Kidney (tissue), 14 donors: ENCODE results near the gene KRT10. TPM values are rescaled to one million over a fixed set of nuclear protein-coding genes. Genes with fewer than 3 reads are reported as not detected.

ENCODE experiments used
- DNase-seq, 5 donors: peaks; one replicate each; pipeline ENCODE4 v3.0.0-alpha.2; 2013 to 2020
- FAIRE-seq: peaks from 2 replicates; lab custom pipeline; 2012; peaks lifted over from hg19 to GRCh38; lab: Jason Lieb, UNC
- H3K27ac ChIP-seq, 2 donors: one replicate each; pipeline ENCODE4 v1.7.0; 2013; ENCODE audit warnings: low read depth in 2 of 2, low read length in 2 of 2, inconsistent platforms in 1 of 2
- H3K27me3 ChIP-seq: one replicate; pipeline ENCODE4 v1.7.1; 2013; ENCODE audit warnings: low read length, inconsistent platforms; ENCODE audit not compliant: control insufficient read depth, insufficient read depth
- H3K36me3 ChIP-seq, 3 donors: one replicate each; pipeline versions ENCODE4 v1.7.0 to v1.7.1; 2013; ENCODE audit warnings: low read length in 3 of 3, control low read depth in 1 of 3, inconsistent platforms in 1 of 3; ENCODE audit not compliant: insufficient read depth in 3 of 3, control insufficient read depth in 2 of 3
- H3K4me1 ChIP-seq, 3 donors: one replicate each; pipeline versions ENCODE4 v1.7.0 to v1.7.1; 2013; ENCODE audit warnings: low read length in 3 of 3, inconsistent platforms in 1 of 3, low read depth in 1 of 3; ENCODE audit not compliant: control insufficient read depth in 2 of 3, insufficient read depth in 2 of 3
- H3K4me3 ChIP-seq, 3 donors: one replicate each; pipeline versions ENCODE4 v1.7.0 to v1.8.1; 2013; ENCODE audit warnings: low read length in 3 of 3, control low read depth in 1 of 3, inconsistent platforms in 1 of 3
- H3K9ac ChIP-seq, 3 donors: one replicate each; pipeline versions ENCODE4 v1.7.0 to v1.7.1; 2013; ENCODE audit warnings: low read length in 3 of 3, control low read depth in 1 of 3, inconsistent platforms in 1 of 3
- H3K9me3 ChIP-seq, 3 donors: one replicate each; pipeline versions ENCODE4 v1.7.0 to v1.7.1; 2013; ENCODE audit warnings: low read length in 3 of 3, control low read depth in 1 of 3, inconsistent platforms in 1 of 3; ENCODE audit not compliant: control insufficient read depth in 2 of 3, insufficient read depth in 1 of 3
- CTCF ChIP-seq: IDR thresholded peaks from 3 replicates; pipeline ENCODE4 v1.5.1; 2012; ENCODE audit warnings: mild to moderate bottlenecking, moderate library complexity, borderline replicate concordance; ENCODE audit not compliant: insufficient read depth; ENCODE audit errors: extremely low read depth
- intact Hi-C: fragments of 100-400 bp; cut with DNase I; formaldehyde crosslinking; loops from one replicate; pipeline ENCODE4 v1.11.1; 2022
- polyA plus RNA-seq: library from polyadenylated mRNA; stranded (reverse); fragments of 350-450 nt; fragmentation: Illumina TruSeq; extraction: RNeasy Lipid Tissue Mini Kit (QIAGEN cat#74804); gene quantifications from one replicate; pipeline ENCODE4 v1.2.3, GENCODE V29; 2014; ENCODE audit warnings: low read depth, low replicate concordance; ENCODE audit not compliant: insufficient read depth
- total RNA-seq: library from RNA; stranded (reverse); fragmentation: NEBNext Ultra II Directional; extraction: Animal tissue kit (Norgen Biotek cat#: 25700); gene quantifications from one replicate; pipeline ENCODE4 v1.2.1, GENCODE V29; 2021
- donor health status: control.
- donor health status: control.
- donor health status: control.
- donor health status: control.
- donor health status: control.
- donor health status: DM: yes; HTN: yes; CAD: no.
- donor health status: Normal renal cell carcinoma (clear cell type).

KRT10 gene
- total and polyA plus RNA-seq, 2 donors from 2014 or later = 47.9 to 50.9 TPM

- no peak for DNase-seq
- no peak overlapping the region for H3K9ac ChIP-seq
- no peak overlapping the region for H3K4me3 ChIP-seq
- no peaks in the 10 kb centered on the region for H3K27me3 ChIP-seq
- no peak for FAIRE-seq
- H3K9me3 ChIP-seq = no peaks in the 10 kb centered on the region
- intact Hi-C loops = no loop called here
- no peak for TF ChIP-seq CTCF
- H3K36me3 ChIP-seq = no peaks in the 10 kb centered on the region
- H3K4me1 ChIP-seq = no peaks in the 10 kb centered on the region
- no peak overlapping the region for H3K27ac ChIP-seq
These were observed 29.9 kb upstream of the KRT10 start for GRCh38 chr17:40852364-40852763.

- Histone ChIP-seq H3K4me1 (no peaks in the 10 kb centered on the region), H3K9ac (no peak overlapping the region), H3K4me3 (no peak overlapping the region), H3K9me3 (no peaks in the 10 kb centered on the region), H3K27me3 (no peaks in the 10 kb centered on the region), H3K27ac (no peak overlapping the region), H3K36me3 (no peaks in the 10 kb centered on the region)
- intact Hi-C loops = no loop called here
- no peak for DNase-seq
- no peak for FAIRE-seq
- no peak for TF ChIP-seq CTCF
These were observed 28.0 kb upstream of the KRT10 start for GRCh38 chr17:40850293-40850972.

- no peak for FAIRE-seq
- H3K4me3 ChIP-seq = no peak overlapping the region
- DNase-seq = no peak
- no peaks in the 10 kb centered on the region for H3K36me3 ChIP-seq
- no peaks in the 10 kb centered on the region for H3K9me3 ChIP-seq
- no peak overlapping the region for H3K9ac ChIP-seq
- TF ChIP-seq CTCF = no peak
- no peaks in the 10 kb centered on the region for H3K27me3 ChIP-seq
- H3K27ac ChIP-seq = no peak overlapping the region
- H3K4me1 ChIP-seq = no peaks in the 10 kb centered on the region
- intact Hi-C loops = no loop called here
These were observed 27.3 kb upstream of the KRT10 start for GRCh38 chr17:40849723-40850122.
